Hematopoietic multipotent progenitor cell treated with erythropoietin and hydrocortisone succinate and interleukin-3 and kit ligand, for 6 days (in vitro differentiated cells): ENCODE data around the gene PRDM16.

Experiments
- DNase-seq: peaks from one replicate; pipeline ENCODE4 v3.0.0-alpha.2; 2015

The PRDM16 gene

DNA sequence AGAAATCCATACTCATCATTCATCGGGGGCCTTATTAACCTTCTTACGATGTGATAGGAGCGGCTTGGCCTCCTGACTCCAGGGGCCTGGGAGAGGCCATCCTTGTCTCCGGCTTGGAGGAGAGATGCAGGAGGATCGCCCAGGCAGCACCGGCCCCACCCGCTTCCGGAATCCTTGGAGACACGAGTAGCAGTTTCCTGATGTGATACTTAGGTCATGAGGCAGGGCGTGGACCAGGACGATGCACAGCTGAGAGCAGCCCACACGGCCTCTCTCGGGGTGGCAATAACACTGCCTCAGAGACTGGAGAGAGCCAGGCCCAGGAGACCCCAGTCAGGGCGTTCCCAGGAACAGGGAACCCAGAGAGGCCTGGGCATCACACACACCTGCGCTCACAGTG, 221.9 kb downstream of the PRDM16 start:
- DNase-seq = no peak

DNA sequence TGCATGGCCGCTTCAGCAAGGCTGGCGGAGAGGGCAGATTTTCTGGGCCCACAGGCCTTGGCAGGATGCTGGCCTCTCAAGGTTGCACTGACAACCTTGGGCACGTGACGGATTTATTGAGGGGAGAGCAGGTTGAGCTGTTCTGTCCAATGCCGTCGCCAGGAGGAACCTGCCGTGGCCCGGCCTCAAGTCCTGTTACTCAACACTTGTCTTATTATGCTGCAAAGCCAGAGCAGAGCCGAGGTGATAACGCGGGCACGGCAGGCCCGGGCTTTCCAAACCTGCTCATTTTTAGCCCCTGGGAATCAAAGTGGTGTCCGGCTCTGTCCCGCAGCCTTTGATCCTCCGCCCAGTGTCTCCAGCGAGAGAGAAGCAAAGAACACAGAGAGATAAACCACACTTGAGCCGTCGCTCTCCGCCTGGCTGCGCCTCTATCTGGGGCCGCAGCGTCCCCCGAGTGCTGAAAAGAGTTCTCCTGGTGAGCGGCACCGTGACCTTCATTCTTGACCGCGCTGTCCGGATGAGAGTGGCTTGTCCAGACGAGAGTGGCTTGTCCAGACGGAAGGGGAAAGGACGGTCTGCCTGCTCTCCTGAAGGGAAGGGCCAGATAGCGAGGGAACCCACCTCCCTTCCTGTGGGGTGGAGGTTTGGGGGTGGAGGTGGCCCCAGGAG, 223.2 kb downstream of the PRDM16 start:
- DNase-seq = no peak

DNA sequence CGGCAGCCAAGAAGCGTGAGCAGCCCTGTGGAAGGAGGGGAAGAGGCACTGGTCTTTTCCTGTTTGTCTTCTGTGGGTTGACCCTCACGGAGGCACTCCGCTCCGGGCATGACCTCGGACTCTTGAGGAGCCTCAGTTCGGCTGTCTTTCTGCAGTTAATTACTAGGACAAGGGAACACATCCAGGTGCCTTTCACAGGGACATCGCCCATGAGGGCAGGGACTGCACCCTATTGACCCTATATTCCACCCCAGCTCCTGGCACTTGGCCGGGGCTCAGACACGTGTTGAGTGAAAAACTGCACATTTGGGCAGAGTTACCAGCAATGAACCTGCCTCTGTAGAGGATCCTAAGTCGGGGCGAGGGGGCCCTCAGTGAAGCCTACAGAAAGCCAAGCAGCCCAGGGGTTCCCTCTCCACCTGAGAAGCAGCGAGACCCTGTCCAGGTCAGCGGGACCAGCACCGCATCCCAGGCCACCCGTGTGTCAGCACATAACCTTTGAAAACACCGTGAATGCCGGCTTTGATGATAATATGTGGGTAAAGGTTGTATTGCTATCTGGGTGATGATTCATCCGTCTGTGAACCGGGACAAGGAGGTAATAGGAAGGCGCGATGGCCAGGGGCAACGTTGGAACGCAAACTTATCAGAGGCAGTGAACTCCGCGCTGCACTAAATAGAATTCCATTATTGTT, 224.0 kb downstream of the PRDM16 start:
- no peak for DNase-seq

DNA sequence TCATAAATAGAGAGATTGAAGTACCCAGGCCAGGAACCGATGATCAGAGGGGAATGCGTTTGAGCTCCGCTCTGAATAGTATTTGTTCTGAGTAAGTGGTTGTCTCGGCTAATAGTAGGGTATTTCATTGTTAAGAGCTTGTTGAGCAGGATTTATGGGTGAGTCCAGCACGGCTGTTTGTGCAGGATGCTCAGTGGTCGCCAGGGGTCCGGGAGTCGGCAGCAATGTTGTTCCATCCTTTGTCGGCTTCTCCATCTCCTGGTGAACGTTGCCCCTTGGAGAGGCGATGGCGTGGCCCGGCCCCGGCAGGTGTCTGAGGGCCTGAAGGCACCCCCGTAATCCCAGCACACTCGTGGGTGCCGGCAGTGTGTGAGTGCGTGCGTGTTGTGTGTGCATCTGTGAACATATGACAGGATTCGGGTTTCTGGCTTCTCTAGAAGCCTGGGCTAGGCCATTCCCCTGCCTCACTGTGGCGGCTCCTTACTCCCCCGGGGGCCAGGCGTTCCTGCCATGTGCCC, 224.6 kb downstream of the PRDM16 start:
- no peak for DNase-seq

DNA sequence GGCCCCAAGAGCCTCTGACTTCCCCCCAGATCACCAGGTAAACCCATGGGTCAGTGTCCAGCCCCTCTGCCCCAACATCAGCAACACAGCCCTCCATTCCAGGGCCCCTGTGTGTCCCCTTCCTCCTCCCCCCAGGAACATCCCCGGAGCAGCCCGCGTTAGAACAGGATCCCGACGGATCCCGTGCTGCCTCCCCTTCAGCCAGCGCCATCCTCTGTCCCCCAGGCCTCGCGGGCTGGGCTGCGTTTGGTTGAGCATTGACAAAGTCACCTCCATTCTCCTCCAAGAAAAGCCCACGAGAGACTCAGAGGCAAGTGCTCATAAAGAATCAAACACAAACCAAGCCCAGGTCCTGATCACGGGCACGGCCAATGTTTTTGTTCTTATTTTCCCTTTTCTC, 225.4 kb downstream of the PRDM16 start:
- DNase-seq = no peak

DNA sequence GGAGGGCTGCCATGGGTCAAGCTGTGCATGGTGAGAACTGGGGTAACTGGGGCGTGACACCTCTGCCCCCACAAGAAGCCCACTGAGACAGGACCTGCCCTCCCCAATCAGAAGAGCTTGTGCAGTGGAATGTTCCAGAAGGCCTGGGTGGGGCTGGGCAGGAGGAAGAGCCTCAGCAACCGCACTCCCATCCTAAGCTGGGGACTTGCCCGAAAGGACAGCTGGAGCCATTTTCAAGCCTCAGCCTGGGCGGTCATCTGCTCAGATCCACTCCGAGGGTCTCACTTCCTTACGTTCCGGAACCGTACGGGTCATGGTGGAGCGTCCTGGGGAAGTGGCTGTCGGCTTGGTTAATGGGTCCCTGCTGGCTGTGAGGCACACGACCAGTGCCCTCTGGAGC, 226.8 kb downstream of the PRDM16 start:
- DNase-seq = no peak

DNA sequence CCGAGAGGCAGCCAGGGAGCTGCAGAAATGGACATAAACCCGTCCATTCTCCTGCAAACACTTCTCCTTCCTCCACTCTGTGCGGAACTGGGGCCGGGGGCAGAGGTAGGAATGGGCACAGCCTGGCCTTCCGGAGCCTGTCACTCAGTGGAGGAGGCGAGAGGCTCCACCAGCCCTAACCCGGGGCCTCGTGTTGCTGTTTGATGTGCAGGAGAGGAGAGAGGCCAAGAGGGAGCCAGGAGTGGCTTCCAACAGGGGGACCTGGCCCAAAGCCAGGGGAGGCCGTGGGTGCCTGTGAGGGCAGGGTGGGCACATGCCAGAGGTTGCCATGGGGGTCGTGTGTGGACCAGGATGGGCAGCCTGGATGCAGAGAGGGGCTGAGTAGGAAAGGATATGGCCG, 227.3 kb downstream of the PRDM16 start:
- DNase-seq = no peak

DNA sequence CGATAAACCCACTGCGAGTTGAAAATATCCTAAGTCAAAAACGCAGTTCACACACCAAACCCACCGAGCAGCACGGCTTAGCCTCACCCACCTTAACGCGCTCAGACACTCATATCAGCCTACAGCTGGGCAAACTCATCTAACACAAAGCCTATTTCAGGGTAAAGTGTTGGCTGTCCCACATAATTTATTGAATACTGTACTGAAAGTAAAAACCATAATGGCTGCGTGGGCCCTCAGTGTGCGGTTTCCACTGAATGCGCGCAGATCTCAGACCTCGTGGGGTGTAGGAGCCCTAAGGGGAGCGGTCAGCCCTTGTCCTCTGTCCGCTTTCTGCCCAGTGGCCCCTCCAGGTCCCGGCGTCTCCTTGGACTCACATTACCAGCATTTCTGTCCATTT, 227.8 kb downstream of the PRDM16 start:
- DNase-seq = no peak

DNA sequence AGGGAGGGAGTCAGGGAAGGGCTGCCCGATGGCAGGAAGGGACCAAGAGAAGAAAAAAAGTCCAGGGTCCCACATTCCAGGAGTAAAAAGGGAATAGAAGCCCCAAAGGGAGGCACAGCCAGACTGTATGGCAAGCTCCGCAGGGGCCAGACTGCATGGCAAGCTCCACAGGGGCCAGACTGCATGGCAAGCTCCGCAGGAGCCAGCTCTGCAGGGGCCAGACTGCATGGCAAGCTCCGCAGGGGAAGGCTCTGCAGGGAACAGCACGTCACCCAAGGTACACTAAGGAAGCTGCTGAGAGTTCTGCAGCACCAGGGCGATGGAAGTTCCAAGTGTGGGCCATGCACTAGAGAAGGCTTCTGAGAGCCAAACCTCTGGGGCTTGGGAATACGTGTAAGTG, 228.8 kb downstream of the PRDM16 start:
- no peak for DNase-seq

DNA sequence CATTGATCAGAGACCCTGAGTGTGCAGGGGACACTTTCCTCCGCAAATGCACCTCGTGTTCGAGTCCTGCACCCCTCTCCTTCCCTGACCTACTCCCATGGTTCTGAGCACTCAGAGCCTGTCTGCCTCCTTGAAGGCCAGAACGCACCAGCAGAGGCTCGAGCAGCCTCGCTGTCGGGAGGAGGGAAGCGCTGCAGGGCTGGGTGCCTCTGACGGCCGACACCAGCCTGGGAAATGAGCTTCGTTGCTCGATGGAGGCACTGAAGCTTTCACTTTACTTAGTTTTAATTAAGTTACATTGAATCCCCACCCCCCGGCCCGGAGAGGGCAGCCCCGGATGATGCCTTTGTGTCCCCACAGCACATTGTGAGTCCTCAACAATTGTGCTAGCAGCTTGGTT, 229.2 kb downstream of the PRDM16 start:
- no peak for DNase-seq

DNA sequence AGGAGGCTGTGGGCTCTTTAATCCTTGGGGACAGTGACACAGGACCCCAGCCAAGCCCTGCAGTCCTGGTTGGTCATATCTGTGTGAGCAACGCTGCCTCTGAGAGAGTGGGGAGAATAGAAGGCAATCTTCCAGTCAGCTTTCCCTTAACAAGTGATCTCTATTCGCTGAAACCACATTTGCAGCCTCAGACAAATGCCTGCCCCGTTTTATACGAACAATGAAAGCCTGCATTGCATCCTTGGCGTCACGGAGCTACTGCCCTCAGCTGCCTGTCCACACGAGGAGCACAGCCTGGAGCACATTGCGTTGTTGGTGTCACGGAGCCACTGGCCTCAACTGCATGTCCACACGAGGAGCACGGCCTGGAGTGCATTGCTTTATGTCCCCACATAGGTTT, 235.2 kb downstream of the PRDM16 start:
- no peak for DNase-seq

DNA sequence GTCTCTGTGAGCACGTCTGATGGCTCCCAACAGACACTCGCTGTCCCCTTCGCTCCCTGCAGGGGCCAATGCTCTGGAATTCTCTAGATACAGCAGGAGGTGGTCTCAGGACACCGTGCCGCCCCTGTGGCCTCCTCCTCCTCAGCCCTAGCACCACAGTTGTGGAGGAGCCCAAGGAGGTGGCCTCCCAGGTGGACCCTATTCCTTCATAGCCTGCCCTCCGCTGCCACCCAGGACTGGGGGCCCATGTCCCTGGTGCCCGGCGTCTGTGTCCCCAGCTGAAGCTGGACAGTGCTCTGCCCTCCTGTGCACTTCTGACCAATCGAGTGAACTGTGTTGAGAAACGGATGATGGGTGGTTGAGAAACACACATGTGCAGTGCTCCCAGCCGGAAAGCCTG, 235.7 kb downstream of the PRDM16 start:
- no peak for DNase-seq

DNA sequence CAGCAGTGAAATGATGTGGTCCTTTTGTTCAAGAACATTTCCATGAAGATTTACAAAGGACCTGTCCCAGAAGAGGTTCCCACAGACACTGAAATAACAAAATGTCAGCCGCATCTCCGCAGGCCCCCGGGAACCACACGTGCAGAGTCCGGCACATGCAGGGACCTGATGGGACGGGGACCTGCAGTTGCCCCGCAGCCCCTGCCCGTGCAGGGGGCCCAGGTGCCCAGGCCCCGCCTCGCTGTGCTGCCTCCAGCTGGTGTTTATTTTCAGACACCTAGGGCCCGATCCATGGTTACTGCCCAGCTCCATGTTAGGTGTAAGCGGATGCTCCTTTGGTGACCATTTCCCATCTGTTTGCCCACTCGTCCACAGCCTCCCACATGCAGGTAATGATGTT, 236.2 kb downstream of the PRDM16 start:
- no peak for DNase-seq

DNA sequence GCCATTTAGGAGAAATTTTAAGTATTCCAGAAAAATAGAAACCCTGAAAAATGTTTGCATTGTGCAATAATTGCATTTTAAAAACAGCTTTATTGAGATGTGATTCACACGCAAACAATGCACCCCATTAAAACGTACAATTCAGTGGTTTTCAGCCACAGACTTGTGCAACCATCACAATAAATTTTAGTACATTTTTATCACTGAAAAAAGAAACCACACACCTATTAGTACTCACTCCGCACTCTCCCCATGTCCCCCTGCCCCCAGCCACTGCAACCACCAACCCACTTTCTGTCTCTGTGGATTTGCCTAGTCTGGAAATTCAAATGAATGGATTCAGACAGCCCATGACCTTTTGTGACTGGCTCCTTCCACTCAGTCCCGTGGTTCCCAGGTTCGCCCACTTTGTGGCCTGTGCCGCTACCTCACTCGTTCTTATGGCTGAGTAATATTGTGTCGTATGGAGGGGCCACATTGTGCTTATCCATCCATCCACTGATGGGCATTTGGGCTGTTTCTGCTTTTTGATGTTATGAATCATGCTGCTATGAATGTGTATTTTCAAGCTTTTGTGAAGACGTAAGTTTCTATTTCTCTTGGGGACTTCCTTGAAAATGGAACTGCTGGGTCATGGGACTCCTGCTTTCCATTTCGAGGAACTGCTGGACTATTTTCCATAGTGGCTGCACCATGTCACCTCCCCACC, 237.7 kb downstream of the PRDM16 start:
- DNase-seq = no peak

DNA sequence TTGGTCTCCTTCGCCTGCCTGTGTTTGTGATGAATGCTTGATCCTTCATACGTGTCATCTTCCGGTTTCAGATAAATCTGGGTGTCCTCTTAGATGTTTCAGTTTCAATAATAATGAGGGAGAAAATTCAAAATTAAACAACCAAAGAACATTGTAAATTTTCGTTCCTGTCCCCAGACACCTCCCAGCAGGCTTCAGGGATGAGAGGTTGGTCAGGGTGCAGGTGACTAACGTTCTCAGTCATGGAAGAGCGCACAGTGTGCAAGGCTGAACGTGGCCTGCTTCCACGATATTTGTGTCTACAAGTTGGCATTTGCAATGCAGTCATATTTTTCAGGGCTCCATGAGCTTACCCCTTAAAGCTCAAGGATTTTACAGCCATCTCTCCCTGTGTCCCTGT, 238.4 kb downstream of the PRDM16 start:
- no peak for DNase-seq

DNA sequence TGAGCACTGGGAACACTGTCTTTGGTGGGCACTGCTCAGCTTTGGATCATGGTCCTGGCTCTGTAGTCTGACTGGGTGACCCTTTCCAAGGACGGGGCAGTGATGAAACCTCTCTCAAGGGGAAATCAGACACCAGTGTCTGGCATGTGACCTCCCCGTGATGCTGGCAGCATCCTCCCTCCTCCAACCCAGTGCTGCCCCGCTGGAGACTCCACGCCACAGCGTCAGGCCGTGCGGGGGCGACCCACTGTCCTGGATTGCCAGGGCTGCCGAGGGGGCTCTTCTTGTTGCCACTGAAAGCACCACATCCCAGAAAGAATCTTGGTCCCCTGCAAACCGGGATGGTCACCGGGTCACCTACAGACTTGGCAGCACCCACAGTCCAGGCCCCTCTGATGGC, 239.1 kb downstream of the PRDM16 start:
- DNase-seq = no peak

DNA sequence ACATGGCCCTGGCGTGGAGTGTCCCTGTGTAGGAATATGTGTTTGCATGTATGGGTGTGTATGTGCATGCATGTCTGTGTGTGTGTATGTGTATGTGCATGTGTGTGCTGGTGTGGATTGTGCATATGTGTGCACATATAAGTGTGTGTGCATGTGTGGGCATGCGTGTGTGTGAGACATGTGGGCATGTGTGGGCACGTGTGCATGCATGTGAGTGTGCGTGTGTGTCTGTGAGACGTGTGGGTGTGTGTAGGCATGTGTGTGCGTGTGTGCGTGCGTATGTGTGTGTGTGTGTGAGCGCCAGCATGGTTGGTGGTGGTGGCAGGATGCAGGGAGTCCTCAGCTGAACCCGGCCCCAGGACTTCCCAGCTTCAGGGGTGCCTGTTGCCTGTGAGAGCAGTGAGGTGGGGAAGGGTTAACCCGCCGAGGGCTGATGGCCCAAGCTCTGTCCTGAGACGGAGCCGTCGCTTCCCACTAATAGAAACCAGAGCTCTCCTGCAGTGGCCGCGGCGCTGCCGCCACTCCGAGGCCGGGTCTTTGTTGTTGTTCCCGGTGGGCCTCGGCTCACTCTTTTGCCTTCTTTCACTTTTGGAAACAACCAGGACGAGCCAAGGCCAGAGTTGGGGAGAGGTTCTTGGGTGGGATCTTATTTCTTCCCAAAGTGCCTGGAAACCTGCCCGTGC, 241.9 kb downstream of the PRDM16 start:
- DNase-seq = no peak

DNA sequence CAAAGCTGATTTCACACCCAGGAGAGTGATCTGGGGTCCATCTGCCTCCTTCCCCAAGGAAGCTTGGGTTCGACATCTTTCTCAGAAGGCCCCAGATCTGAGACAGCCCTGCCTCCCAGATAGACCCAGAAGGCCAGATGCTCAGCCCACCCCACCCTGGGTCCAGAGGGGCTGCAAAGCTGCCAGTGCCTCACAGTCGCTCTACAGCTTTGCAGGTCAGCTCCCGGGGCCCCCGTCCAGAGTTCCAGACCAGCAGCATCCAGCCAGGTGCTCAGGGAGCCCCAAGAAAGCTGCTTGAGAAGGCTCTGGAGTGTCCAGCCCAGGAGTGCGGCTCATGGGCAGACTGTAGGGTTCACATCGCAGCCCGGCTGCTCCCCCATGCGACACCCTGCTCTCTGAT, 242.7 kb downstream of the PRDM16 start:
- DNase-seq = no peak

DNA sequence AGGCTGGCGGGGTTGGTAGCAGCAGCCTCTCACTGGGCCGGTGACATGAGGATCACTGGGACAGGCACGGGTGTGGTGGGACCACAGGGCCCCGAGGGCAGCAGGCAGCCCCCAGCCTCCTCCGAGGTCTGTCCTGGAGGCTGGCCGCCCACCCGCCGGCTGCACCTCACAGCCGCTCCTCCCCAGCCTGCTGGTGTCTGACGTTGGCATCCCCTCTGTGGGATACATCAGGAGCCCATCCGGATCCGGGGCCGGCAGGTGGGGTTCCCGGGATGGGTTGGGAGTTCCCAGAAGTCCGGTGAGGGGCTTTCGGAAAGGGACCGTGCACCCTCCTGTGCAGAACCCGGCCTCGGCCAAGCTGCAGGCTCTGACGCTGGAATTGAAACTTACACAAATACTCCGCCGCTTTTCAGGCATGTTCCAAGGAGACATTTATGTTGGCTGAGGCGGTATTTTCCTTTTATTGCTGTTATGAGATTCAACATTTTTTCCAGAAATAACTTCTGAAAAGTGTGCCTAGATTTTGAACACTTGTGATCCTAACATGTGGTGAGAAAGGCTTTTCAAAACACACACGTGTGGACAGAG, 243.4 kb downstream of the PRDM16 start:
- no peak for DNase-seq

DNA sequence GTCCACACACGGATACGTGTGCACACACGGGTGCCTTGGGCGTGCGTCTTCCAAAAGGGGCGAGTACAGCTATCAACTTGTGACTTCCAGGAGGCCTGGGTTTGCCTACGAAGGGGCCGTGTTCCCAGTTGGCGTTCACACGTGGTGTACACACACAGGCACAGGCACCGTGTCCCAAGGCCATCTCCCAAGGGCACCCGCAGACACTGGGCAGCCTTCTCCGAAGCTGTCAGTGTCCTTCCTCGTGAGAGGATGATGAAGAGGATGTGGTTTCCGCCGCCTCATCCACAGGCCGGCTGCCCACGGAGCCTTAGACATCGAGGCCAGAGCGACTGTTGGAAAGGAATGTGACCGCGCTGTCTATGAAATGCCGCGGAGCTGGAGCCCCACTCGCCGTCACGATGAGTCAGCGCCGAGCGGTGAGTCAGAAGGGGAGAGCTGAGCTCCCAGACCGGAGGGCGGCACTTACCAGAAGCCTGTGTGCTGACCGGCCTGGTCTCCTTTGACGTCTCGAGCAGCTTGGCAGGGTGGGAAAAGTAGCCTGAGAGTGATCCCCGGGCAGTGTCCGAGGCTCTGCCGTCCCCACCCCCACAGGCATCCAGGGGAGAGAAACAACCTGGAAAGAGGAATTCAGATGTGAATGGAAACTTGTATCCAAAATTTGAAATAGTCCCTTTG, 244.0 kb downstream of the PRDM16 start:
- DNase-seq = peak; percentile 85

DNA sequence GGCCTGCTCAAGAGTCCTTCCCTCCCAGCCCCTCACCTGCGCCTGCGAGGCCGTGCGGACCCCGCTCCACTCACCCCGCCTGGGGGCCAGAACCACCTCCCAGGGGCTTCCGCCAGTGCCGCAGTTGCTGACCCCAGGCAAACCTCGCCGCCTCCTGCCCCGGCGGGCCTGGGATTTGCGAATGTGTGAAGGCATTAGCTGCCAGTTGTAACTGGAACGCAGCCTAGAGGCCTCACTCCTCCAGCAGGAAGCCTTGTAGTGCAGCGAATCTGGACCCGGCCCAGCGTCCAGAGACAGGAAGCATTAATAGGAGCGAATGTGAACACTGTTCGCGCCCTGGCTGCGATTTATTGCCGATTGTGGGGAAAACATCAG, 244.6 kb downstream of the PRDM16 start:
- no peak for DNase-seq
